Activated effector memory CD4-positive, alpha-beta T cell treated with Interleukin-2 at 50 U/mL for 16 hours (primary cell): ENCODE results near the gene EMB.
A peak's percentile ranks its signal among the peaks of the same experiment; 100 is the strongest.
"Not testable (repeated sequence)": the region's sequence is repeated elsewhere in the genome, so short reads cannot be mapped to it uniquely, and the experiment has no call there.

ENCODE experiments used
- DNase-seq: peaks from one replicate; pipeline ENCODE4 v3.0.0-alpha.2; 2020

Gene EMB, protein sequence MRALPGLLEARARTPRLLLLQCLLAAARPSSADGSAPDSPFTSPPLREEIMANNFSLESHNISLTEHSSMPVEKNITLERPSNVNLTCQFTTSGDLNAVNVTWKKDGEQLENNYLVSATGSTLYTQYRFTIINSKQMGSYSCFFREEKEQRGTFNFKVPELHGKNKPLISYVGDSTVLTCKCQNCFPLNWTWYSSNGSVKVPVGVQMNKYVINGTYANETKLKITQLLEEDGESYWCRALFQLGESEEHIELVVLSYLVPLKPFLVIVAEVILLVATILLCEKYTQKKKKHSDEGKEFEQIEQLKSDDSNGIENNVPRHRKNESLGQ

DNA sequence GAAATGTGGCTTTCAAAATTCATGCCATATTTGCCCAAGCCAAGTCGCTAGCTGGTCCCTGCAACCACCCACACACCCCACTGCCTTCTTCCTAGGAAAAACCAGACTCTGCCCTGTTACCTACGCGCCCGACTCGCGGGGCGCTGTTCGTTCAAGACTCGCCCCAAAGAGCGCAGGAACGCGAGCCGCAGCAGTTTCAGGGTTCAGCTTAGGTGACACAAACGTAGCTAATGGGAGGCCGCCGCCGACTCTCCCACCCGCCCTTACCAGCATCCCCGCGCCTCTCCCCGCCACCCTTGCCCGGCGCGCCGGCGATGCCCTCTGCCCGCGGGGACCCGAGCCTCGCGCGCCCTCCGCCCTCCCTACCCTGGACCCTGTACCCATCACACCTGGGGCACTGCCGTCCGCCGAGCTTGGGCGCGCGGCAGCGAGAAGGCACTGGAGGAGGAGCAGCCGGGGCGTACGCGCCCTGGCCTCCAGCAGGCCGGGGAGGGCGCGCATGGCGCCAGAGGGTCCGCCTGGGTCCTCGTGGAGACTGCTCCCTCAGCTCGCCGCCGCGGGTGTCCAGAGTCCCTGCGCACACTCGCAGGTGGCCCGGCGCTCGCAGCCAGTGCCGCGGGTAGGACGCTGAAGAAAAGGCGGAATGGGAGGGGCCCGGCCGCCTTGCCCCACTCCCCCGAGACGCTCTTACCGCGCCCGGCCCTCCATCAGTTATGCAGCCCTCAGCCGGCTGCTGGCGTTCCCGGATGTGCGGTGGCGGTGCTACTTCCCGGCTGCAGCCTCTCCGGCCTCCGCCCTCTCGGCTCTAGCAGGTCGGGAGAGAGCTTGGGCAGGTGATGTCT lies at the start of gene EMB:
Gene EMB (minus strand): TSS at position 638 of the 842 bp plus-strand sequence. CDS start 137 bp downstream, at position 501.
- peak; percentile 75 for DNase-seq

DNA sequence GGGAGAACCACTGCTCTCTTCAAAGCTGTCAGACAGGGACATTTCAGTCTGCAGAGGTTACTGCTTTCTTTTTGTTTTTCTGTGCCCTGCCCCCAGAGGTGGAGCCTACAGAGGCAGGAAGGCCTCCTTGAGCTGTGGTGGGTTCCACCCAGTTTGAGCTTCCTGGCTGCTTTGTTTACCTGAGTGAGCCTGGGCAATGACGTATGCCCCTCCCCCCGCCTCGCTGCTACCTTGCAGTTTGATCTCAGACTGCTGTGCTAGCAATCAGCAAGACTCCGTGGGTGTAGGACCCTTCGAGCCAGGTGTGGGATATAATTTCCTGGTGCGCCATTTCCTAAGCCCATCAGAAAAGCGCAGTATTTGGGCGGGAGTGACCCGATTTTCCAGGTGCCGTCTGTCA lies 48.4 kb upstream of the EMB start:
- peak; percentile 53 for DNase-seq

GRCh38 chr5:50478790-50479189 lies 37.7 kb upstream of the EMB start:
- not testable (repeated sequence) for DNase-seq

GRCh38 chr5:50476549-50476948 lies 35.5 kb upstream of the EMB start:
- DNase-seq = no peak

- not testable (repeated sequence) for DNase-seq
These were observed 23.9 kb upstream of the EMB start for GRCh38 chr5:50465015-50465414.

DNA sequence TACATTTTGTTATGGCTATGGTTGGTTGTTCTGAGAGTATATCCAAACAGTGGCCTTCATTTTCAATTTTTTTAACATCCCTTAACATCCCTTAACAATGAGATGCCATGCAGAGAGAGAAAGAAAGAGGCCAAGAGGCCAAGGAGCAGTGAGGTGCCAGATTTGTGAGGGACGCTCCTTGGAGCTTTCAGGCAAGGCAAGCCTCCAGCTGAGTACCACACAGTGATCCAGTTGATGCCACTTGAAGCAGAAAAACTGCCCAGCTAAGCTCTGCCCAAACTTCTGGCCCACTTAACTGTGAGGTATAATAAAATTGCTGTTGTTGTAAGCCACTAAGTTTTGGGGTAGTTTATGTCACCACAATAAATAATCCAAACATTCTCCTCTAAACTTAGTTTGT lies 22.6 kb upstream of the EMB start:
- no peak for DNase-seq

DNA sequence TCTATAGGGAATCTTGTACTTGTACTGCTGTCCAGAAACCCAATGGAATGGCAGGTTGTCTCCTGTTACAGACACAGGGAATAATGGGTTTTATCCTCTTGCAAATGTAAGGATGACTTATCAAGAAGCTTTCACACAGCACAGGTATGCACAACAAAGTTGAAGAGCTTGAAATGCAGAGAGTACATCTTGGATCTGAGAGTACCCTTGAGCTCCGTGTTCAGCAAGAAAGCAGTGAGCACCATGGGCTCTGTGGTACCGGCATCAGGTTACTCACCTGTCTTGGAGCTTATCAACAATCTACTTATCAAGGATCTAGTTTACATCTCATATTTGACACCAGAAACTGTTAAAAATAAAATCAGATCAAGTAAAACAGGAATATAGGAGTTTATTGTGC lies 22.0 kb upstream of the EMB start:
- DNase-seq = no peak

GRCh38 chr5:50462579-50462978 lies 21.5 kb upstream of the EMB start:
- not testable (repeated sequence) for DNase-seq

DNA sequence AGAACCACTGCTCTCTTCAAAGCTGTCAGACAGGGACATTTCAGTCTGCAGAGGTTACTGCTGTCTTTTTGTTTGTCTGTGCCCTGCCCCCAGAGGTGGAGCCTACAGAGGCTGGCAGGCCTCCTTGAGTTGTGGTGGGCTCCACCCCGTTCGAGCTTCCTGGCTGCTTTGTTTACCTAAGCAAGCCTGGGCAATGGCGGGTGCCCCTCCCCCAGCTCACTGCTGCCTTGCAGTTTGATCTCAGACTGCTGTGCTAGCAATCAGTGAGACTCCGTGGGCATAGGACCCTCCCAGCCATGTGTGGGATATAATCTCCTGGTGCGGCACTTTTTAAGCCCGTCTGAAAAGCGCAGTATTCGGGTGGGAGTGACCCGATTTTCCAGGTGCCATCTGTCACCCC lies 17.3 kb upstream of the EMB start:
- DNase-seq = peak; percentile 64

GRCh38 chr5:50449241-50449640 lies 8.2 kb upstream of the EMB start:
- DNase-seq = not testable (repeated sequence)

- no peak for DNase-seq
These were observed 6.9 kb upstream of the EMB start for GRCh38 chr5:50447941-50448340.

DNA sequence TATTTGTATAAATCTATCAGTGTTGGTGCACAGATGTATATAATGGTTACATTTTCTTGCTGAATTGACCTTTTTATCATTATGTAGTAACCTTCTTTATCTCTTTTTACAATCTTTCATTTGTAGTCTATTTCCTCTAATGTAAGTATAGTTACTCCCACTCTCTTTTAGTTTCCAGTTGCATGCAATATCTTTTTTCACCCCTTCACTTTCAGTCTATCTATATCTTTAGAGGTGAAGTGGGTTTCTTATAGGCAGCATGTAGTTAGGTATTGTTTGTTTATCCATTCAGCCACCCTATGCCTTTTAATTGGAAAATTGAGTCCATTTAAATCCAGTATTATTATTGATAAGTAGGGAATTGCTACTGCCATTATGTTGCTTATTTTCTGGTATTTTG lies 6.1 kb upstream of the EMB start:
- DNase-seq = no peak

DNA sequence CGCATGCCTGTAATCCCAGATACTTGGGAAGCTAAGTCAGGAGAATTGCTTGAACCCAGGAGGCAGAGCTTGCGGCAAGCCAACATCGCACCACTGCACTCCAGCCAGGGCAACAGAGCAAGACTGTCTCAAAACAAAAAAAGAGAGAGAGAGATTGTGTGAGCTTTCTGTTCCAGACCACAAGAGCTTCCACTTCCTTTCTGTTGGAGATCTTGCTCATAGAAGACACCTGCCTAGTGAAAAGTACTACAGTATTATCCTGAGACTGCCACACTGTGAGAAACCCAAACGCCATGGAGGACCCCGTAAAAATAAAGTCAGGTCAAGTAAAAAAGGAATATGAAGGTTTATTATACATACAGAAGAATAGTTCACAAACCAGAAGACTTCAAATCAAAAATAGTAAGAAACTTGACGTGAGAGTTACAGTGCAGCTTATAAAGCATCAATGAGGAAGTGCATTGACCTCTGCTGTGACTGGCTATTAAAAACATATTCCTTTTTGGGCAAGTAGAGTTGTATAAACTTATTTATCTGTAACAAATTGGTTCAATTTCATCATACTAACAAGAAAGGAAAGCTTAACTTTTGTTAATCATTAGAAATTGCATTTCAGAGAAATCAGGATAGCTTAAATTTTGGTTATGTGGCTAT lies 4.3 kb upstream of the EMB start:
- DNase-seq = peak; percentile 24

DNA sequence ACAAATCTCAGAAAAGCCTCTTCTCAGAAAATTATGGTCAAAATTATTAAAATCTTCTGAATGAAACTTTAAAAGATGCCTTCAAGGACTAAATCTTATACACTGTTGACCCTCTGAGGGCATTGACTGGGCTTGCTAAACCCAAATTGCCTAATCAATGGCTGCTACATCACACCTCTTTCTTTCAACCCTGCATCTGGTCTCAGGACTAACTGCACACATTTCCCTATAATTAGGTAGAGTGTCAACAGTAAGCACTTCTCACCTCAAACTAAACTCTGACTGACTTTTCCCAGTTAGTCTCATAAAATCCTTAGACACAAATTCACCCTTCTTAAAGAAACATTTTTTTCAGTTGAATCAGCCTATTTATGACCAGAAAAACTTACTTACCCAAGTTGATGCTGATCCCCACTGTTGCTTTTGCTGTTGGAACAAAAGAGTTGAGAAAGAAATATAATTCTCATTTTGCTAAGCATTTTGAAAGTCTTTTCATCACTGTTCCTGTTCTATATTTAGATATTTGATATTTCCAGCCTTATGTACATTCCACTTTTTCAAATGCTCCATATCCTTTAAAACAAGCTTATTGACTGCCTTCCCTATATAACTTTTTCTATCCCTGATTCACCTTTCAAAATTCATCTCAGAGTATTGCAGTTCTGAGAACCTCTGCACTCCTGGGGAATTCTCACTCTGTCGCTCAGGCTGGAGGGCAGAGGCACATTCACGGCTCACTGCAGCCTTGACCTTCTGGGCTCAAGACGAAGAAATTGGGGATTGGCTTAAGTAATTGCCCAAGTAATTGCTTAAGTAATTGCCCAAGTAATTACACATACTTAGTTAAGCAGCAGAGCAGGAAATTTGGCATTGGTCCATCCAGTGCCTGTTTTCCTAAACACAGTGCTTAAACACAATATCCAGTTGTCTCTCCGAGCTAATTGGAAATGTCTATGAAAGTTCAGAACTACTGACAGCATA lies 1.8 kb upstream of the EMB start:
- not testable (repeated sequence) for DNase-seq

GRCh38 chr5:50441493-50441955 lies 436 bp upstream of the EMB start:
- no peak for DNase-seq

DNA sequence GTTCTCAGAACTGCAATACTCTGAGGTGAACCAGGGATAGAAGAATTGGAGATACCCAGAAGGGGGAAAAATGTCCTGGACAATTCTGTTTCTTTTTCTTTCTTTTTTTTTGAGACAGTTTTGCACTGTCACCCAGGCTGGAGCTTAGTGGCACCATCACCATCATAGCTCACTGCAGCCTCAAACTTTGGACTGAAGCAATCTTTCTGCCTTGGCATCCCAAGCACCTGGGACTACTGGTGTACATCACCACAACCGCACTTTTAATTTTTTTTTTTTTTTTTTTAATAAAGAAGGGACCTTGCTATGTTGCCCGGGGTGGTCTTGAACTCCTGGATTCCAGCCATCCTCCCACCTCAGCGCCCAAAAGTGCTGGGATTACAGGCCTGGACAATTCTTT lies 1.9 kb downstream of the EMB start:
- no peak for DNase-seq

DNA sequence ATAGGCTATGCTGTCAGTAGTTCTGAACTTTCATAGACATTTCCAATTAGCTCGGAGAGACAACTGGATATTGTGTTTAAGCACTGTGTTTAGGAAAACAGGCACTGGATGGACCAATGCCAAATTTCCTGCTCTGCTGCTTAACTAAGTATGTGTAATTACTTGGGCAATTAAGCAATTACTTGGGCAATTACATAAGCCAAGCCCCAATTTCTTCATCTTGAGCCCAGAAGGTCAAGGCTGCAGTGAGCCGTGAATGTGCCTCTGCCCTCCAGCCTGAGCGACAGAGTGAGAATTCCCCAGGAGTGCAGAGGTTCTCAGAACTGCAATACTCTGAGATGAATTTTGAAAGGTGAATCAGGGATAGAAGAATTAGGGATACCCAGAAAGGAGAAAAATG lies 3.0 kb downstream of the EMB start:
- DNase-seq = not testable (repeated sequence)

DNA sequence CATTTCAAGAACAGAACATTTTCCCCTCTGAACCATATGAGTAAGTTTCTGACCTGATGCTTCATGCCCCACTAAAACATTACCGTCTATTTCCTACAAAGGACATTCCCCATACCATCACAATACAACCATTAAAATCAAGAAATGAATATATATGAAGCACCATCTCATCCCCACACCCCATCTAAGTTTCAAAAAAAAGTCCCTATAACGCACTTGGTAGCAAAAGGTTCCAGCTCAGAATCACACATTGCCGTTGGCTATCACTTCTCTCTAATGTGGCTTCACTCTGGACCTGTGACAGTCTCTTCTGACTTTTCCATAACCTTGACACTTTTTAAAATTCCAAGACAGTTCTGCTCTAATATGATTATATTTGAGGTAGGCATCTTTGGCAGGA lies 5.9 kb downstream of the EMB start:
- no peak for DNase-seq

GRCh38 chr5:50431133-50431904 lies 9.8 kb downstream of the EMB start:
- not testable (repeated sequence) for DNase-seq

GRCh38 chr5:50423100-50423799 lies 17.8 kb downstream of the EMB start:
- DNase-seq = not testable (repeated sequence)
